Frontal cortex (tissue), 4 donors: ENCODE results near the gene NGLY1. TPM values are rescaled to one million over a fixed set of nuclear protein-coding genes. Genes with fewer than 3 reads are reported as not detected.

Experiments used
- DNase-seq, 2 donors: peaks; one replicate each; pipeline ENCODE4 v3.0.0; 2012; ENCODE audit warnings: low spot score in 2 of 2
- FAIRE-seq: peaks from 2 replicates; lab custom pipeline; 2012; peaks lifted over from hg19 to GRCh38; lab: Jason Lieb, UNC
- small RNA-seq: library from RNA; depleted of rRNA; stranded (forward); fragments of <200 nt; gene quantifications from one replicate; pipeline ENCODE3, GENCODE V24; 2014
- total RNA-seq: library from RNA; depleted of rRNA; stranded (reverse); fragments of >200 nt; gene quantifications from one replicate; pipeline ENCODE4 v1.2.3, GENCODE V29; 2014
- donor health status: control.
- donor health status: control.
- donor health status: control.

The NGLY1 gene
- total RNA-seq, 1 donor from 2014 or later = 32.6 TPM

DNA sequence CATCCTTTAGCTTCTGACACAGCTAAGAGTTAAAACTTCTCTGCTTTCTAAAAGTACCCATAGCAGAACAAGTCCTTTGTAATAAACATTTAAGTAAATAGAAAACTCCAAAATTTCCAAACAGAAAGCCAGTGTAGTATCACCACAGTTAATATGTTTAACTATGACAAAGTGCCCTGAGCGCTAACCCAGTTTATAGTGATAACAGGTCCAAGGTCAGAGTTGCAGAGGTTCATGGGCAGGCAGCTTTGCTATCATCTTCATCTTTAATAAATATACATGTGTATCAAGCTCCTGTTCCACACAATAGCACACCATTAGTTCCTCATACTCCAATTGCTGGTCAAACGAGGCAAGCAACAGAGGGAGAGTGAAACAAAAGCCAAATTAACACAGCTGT is 106.1 kb downstream of the NGLY1 start:
- no peak for DNase-seq
- no peak for FAIRE-seq

DNA sequence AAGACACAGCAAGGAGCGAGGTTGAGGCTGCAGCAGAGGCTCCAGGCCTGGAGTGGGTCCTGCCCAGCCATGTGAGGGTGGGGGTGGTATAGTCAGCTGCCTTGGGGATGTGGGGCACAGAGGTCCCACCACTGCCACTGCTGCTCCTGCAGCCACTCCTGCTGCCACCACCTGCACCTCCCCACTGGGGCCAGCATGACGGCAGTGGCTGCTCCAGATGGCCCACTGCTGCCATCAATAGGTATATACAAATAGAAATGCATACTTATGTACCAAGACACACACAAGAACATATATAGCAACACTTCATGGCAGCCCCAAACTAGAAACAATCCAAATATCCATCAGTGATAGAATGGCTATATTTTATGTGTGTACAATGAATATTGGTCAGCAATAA is 108.6 kb downstream of the NGLY1 start:
- FAIRE-seq = no peak
- no peak for DNase-seq

DNA sequence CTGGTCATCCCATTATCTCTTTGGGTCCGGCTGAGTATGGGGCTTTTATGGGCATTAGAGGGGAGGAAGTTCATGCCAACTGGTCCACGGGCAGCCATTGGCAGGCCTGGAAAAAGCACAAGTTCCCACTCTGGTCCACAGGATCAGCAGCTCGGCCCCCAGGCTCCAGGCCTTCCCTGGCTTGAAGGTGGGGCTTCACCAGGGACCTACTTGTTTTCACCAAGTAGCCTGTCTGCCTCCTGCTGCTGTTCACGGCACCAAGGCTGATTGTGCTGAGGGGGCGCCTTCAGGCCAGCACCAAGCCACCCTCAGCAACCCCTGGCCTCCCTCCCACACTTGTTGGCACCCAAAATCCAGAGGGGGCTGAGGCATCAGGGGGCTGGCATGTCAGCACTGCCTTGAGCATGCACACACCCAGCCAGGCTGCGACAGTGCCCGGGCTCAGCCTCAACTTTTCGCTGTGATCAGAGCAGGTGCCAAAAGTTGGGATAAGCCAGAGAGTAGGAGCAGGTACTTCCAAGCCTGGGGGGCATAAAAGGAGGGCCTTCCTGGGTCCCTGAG is 109.4 kb downstream of the NGLY1 start:
- no peak for DNase-seq
- FAIRE-seq = no peak

Small RNA genes within 50 kb of the gene (small RNA-seq; reads per million reads assigned to genes)
- gene CRIP1P2 = not detected

Other genes with a start within 250 kb of the NGLY1 start
- 423 TPM for gene TOP2B, start 118.5 kb downstream of the NGLY1 start, total RNA-seq
- 10.6 TPM for gene OXSM, start 6.6 kb upstream of the NGLY1 start, total RNA-seq